Cortex of kidney (tissue), 1 donor: ENCODE data around the gene SFRP2.

Experiments used
- DNase-seq: peaks from one replicate; lab custom pipeline; 2025; lab: John Stamatoyannopoulos, UW

The SFRP2 gene

DNA sequence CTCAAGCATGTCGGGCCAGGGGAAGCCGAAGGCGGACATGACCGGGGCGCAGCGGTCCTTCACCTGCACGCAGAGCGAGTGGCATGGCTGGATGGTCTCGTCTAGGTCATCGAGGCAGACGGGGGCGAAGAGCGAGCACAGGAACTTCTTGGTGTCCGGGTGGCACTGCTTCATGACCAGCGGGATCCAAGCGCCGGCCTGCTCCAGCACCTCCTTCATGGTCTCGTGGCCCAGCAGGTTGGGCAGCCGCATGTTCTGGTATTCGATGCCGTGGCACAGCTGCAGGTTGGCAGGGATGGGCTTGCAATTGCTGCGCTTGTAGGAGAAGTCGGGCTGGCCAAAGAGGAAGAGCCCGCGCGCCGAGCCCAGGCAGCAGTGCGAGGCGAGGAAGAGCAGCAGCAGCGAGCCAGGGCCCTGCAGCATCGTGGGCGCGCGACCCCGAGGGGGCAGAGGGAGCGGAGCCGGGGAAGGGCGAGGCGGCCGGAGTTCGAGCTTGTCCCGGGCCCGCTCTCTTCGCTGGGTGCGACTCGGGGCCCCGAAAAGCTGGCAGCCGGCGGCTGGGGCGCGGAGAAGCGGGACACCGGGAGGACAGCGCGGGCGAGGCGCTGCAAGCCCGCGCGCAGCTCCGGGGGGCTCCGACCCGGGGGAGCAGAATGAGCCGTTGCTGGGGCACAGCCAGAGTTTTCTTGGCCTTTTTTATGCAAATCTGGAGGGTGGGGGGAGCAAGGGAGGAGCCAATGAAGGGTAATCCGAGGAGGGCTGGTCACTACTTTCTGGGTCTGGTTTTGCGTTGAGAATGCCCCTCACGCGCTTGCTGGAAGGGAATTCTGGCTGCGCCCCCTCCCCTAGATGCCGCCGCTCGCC is at the start of gene SFRP2:
Gene SFRP2, minus strand, starts transcription at position 671 of the 864 bp plus-strand sequence. Its CDS starts 248 bp downstream, at position 423.
- no peak for DNase-seq

GRCh38 chr4:153838564-153838963 is 49.7 kb upstream of the SFRP2 start:
- no peak for DNase-seq

- DNase-seq = no peak
Measured at GRCh38 chr4:153834901-153835300, 46.0 kb upstream of the SFRP2 start.

DNA sequence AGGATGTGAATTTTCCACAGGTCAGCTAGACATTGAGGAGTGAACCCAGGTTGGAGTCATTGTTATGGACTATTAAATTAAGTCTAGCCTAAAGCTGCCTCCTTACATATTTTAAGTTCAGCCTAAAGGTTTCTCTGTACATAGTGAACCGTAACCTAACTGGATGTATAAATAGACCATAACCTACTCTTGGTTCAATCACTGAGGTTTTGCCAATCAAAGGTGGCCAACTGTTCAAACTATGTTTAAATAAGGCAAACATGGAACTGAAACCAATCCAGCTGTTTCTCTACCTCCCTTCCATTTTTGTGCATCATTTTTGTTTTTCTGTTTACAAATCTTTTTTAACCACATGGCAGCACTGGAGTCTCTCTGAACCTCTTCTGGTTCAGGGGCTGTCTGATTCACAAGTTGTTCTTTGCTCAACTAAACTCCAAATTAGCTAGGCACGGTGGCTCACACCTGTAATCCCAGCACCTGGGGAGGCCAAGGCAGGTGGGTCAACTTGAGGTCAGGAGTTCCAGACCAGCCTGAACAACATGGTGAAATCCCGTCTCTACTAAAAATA is 43.9 kb upstream of the SFRP2 start:
- no peak for DNase-seq

GRCh38 chr4:153832054-153832453 is 43.2 kb upstream of the SFRP2 start:
- no peak for DNase-seq

- no peak for DNase-seq
Measured at GRCh38 chr4:153831245-153831644, 42.4 kb upstream of the SFRP2 start.

DNA sequence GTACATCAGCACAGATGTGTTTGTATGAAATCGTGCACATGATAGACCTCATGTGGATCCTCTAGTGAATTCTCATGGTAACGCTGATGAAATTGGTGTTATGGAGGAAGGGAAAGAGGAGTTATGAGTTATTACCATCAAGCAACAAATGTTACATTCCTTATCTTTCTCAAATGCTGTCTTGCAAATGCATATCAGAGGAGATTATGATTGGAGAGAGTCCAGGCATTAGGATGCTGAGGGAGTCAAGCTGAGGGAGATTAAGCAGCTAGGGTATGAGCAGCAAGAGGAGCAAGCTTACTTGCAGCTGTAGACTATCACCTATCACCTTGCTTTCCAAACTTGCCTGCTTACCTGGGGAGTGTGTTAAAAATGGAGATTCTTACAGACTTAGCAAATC is 36.8 kb upstream of the SFRP2 start:
- DNase-seq = no peak

- no peak for DNase-seq
Measured at GRCh38 chr4:153825126-153825525, 36.2 kb upstream of the SFRP2 start.

DNA sequence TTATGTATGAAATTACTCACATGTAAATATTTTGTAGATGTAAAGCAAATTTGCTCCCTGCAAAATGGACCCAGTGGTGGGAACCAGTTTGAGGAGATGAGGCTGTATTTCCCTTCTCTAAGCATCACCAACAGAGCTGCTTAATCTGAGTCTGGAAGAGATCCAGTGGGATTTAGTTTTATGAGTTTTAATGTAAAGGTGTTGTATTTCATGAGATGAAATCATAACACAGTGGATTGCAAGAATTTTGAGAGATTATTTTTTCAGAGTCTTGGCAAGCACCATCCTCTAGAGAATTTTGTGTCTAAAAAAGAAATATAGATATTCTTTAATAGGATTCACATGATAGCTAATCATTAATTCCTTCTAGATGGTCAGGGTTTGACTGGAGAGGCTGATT is 35.6 kb upstream of the SFRP2 start:
- no peak for DNase-seq

DNA sequence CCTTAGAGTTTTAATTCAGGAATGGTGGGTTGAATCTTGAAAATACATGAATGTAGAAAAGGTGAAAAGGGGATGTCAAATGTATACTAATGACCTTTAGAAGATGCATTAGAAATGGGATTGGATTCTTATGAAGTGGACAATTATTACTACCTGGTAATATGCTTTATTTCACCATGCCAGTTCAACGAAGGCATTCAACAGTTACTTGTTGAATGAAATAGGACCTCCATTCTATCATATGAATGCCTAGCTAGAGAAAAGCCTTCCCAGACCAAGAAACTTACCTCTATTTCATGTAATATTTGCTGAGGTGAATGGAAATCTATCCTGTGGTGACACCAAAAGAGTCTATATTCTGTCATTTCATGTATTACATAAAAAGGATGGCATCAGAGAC is 34.6 kb upstream of the SFRP2 start:
- DNase-seq = no peak

GRCh38 chr4:153822316-153822715 is 33.4 kb upstream of the SFRP2 start:
- DNase-seq = no peak

DNA sequence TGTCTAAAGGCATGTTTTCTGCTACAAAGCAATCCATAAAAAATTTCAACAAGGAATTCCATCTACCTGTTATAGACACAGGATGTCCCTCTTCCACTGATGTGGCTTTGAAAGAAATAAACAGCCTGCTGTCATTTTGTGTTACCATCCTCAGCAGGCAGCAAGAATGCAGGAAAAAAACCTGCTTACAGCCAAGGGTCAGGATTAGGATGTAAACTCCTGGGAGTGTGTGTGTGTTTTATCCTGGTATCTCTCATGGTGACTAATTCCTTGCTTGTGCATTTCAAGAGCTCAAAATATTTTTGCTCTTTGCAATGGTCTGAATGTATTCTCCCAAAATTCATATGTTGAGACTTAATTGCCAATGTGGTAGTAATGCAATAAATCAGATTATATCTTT is 28.6 kb upstream of the SFRP2 start:
- DNase-seq = no peak

DNA sequence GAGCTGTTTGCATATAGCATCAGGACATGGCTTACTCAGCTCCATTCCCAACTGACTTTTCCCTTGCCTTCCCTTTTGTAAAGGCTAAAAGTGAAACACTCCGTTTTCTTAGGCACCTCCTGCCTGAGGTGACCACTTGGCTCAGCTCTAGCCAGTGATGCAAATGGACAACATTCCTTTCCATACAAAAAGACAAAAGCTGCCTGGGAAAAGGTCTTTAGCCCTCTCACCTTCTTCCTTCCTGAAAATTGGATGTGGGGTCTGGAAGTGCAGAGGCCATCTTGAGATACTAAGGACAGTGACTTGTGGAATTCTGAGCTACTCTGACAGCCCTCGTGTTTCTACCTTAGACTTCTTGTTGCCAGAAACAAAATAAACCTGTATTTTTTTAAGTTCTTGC is 27.7 kb upstream of the SFRP2 start:
- DNase-seq = no peak

DNA sequence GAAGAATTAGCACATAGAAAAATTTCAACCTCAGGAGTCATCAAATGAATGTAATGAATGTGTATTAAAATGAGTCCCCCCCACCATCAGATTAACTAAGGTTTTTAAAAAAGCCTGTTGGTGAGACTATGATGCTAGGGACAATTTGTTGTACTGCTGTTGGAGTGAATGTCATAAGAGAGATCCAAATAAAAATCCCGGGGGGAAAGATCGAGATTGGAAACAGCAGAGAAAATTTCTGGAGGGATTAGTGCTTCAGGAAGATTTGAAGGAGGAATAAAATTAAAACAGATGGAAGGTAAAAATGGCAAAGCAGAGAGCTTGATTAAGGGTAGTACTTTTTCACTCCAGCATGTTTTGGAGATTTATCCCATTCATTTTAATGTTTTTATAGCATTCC is 25.9 kb upstream of the SFRP2 start:
- no peak for DNase-seq

GRCh38 chr4:153809916-153810810 is 21.3 kb upstream of the SFRP2 start:
- no peak for DNase-seq

- DNase-seq = no peak
Measured at GRCh38 chr4:153809307-153809706, 20.4 kb upstream of the SFRP2 start.

DNA sequence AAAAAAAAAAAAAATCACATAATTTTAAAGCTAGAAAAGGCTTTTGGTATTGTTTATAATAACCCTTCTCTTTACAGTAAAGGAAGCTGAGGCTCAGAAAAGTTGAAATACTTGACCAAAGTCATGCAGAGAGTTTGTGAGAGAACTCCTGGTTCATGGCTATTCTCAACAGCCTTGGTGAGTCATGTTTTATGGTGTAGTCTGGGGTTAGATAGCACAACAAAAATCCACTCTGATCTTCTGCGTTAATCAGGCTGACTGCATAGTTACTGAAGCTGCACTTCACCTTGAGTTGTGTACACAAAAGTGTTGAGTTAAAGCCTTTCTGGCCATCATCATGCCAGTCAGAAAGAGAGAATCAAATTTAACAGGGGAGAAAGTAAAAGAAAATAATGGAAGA is 19.3 kb upstream of the SFRP2 start:
- DNase-seq = no peak

GRCh38 chr4:153806073-153806472 is 17.2 kb upstream of the SFRP2 start:
- DNase-seq = no peak

DNA sequence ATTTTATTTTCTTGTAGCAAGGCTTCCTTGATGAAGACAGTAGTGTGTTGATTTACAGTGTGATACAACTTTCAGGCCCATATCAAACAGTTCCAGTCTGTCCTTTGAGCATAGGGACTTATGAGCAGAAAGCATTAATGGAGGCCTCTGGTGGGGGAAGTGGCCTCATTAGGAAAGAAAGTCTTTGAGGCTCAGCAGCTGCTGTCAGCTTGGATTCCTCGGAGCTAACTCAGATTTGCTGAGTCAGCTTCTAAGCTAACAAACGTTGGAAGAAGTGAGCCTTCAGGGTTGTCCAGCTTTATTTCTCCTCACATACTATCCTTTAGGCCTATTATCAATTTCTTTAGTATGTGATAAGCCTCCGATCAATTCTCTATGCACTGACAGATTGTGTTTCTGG is 15.8 kb upstream of the SFRP2 start:
- no peak for DNase-seq

DNA sequence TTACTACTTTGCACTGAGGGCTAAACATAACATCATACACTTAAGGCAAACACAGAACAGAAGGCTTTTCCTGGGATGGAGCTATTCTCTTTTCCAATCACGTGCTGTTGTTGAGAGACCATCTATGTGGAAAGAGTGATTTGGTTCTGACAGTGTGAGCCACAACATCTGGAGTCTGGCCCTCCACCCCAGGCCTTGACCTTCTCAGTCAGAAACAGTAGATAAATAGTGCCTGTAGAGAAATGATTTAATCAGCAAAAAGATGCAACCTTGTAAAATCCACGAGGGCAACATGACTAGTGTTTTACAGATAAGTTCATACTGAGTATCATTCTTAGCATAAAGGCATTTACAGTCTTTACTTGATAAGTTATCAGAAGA is 10.8 kb upstream of the SFRP2 start:
- no peak for DNase-seq

DNA sequence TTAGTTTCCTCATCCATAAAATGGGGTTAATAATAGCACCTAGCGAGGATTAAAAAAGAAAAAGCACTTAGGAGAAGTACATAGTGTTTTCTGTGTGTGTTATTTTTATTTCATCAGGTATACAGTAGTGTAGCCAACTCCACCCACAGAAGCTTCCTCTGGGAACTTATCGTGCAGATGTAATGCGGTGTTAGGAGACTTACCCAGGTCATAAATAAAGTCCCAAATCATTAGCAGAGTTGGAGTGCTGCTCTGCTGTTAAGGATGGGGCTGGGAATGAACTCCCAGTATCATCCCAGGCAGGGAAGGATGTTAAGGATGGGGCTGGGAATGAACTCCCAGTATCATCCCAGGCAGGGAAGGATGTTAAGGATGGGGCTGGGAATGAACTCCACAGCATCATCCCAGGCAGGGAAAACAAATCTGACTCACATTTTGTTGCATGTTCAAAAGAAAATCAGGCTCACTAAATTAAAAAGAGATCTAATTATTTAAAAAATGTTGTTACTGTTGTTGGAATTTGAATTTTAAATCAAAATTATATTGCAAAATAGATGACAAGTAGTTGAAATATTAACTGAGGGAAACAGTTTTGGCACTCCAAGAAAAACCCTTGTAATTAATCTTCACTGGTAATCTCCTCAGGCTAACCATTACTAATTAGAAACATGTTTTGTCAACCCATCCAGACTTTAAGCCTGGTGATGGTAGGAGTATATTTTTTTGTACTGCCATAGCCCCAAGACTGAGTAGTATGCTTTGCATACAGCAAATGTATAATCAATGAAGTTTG is 10.2 kb upstream of the SFRP2 start:
- DNase-seq = no peak

- no peak for DNase-seq
Measured at GRCh38 chr4:153798420-153798819, 9.5 kb upstream of the SFRP2 start.
